NCI-H2081 (cell line): ENCODE data around the gene GBE1.

Experiments
- DNase-seq, 2 experiments: peaks; one replicate each; lab custom pipeline; 2025; lab: John Stamatoyannopoulos, UW

Gene GBE1

DNA sequence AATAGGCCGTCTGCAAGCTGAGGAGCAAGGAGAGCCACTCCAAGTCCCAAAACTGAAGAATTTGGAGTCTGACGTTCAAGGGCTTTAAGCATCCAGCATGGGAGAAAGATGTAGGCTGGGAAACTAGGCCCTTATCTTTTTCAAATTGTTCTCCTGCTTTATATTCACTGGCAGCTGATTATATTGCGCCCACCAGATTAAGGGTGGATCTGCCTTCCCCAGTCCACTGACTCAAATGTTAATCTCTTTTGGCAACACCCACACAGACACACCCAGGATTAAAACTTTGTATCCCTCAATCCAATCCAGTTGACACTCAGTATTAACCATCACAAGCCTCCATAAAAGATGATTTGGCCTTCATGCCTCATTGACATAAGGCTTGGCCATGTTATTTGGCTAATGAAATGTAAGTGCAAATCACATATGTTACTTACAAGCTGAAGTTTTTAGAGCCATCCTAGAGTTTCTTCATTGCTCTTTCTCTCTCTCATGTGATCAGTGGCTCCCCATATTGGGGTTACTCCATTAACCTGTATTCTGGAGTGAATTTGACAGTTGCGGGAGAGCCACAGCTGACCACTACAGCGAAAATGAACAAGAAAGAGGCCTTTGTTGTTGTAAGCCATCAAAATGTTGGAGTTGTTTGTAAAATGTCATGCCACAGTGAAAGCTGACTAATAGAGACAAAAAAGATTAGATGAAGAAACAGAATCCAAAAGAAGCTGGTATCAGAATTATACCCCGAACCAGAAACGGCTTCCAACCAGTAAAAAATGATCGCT lies 61.7 kb downstream of the GBE1 start:
- no peak for DNase-seq

DNA sequence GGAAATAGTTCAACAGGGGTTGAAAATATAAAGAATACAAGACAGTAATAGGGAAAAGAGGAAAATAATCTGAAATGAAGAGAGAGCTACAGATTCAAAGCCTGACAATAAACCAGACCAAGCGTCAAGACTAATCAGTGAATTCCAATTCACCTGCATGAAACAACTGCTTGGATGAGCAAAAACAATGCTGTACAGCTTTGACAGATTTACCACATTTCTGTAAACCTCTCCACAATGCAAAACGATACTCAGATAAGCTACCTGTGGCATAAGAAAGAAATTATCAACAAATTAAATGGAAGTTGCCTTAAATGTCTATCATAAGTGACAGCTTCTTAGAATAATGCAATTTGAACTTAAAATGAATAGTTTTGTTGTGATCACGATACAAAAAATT lies 65.4 kb downstream of the GBE1 start:
- DNase-seq, result no peak

DNA sequence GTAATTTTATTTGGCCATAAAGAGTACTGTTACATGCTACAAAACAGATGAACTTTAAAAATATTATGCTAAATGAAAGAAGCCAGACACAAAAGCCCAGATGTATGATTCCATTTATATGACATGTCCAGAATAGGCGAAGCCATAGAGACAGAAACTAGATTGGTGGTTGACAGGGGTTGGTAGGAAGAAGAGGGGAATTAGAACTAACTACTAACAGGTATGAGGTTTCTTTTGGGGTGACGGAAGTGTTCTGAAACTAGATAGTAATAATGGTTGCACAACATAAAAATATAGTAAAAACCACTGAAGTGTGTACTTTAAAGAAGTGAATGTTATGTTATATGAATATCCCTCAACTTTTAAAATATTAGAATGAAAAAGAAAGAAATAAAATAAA lies 66.1 kb downstream of the GBE1 start:
- no peak for DNase-seq

- DNase-seq, result no peak
Measured at GRCh38 chr3:81694662-81695061, 66.8 kb downstream of the GBE1 start.

DNA sequence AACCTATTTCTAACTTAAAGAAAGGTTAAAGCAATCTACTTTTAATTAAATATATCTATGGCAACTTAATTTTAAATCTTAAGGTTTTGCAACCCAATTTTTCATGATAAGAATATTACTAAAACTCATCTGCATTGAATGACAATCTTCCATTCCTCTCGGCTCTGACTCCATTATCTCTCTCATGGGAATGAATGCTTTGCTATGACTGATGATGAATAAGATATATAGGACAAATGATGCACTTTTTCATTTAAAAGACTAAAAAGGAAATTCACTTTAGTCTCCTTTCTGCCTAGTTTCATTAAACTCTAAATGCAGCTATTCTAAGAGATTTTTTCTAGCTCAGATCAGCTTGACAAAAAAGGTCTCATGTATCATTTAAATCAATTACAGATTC lies 68.7 kb downstream of the GBE1 start:
- DNase-seq, result no peak

- DNase-seq, result no peak
Measured at GRCh38 chr3:81689617-81690016, 71.8 kb downstream of the GBE1 start.

- no peak for DNase-seq
Measured at GRCh38 chr3:81684751-81685395, 76.6 kb downstream of the GBE1 start.

GRCh38 chr3:81676706-81677456 lies 84.6 kb downstream of the GBE1 start:
- DNase-seq, result no peak

DNA sequence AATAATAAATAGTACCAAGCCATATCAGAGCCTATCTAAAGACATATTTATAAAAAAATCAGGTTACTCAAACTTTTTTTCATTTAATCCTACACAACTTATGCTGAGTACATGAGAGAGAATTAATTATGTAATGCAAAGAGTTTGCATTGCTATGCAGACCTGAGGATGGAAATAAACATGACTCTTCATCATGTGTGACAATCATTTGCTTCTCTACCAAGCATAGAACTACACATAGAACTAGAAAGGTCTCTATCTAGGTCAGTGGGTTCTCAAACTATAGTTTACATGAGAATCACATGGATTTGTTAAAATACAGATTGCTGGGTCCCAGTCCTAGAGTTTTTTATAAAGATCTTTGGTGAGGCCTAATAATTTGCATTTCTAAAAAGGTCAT lies 86.8 kb downstream of the GBE1 start:
- DNase-seq, result no peak

DNA sequence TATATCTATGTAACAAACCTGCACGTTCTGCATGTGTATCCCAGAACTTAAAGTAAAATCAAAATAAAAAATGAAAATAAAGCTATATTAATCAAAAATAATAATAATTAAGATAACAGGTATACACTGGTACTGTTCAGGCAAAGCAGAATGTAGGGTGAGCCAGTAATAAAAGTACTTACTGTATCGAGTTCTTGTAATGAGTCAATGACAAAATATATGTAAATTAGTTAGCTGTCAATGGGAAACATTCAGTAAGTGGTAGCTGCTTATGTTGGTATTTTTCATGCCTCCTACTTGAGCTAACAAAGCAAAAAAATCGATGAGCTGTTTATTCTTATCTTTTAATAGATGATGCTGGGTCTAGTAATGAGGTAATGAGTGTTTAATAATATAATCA lies 93.2 kb downstream of the GBE1 start:
- no peak for DNase-seq

GRCh38 chr3:81666502-81667121 lies 94.8 kb downstream of the GBE1 start:
- no peak for DNase-seq

GRCh38 chr3:81663114-81663513 lies 98.3 kb downstream of the GBE1 start:
- no peak for DNase-seq

DNA sequence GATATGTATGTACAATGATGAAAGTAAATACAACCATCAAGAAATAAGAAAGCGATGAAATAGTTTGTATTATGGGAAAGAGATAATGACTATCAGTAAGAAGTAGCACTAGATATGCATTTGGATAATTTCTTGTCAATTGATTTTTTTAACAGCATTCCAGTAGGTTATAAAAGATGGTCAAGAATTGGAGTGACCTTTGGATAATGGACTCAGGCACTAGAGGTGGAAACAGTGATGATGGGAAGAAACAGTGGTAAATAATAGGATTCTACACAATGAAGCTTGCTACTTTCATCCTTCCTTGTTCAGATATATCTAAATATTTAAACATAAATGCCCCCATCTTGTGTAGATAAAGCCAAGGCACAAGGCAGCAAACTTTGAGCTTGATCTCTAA lies 101.4 kb downstream of the GBE1 start:
- DNase-seq, result no peak

GRCh38 chr3:81658322-81658997 lies 103.0 kb downstream of the GBE1 start:
- DNase-seq, result no peak

GRCh38 chr3:81651139-81651538 lies 110.3 kb downstream of the GBE1 start:
- no peak for DNase-seq

GRCh38 chr3:81650187-81650586 lies 111.3 kb downstream of the GBE1 start:
- DNase-seq, result no peak

- DNase-seq, result no peak
Measured at GRCh38 chr3:81645248-81645647, 116.2 kb downstream of the GBE1 start.

- peak in 1 of 2 experiments; percentile 0 for DNase-seq
Measured at GRCh38 chr3:81643721-81644120, 117.7 kb downstream of the GBE1 start.

- no peak for DNase-seq
Measured at GRCh38 chr3:81638480-81638879, 123.0 kb downstream of the GBE1 start.

GRCh38 chr3:81632659-81633058 lies 128.8 kb downstream of the GBE1 start:
- no peak for DNase-seq

- no peak for DNase-seq
Measured at GRCh38 chr3:81624756-81625155, 136.7 kb downstream of the GBE1 start.

DNA sequence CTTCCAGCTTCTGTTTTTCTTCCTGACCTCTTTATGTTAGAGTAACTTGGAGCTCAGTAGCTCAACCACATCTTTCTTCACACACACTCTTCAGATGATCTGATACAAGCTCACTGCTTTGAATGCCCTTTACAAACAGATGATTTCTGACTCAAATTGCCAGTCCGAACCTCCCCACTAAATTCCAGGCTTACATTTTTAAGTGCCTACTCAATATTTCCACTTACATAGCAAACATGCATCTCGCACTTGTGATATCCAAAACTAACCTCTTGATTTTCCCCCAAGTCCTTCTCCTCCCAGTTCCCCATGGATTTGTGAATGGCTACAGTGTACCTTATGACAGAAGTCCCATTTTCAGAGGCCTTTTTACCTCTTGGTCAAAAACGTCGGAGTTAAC lies 139.1 kb downstream of the GBE1 start:
- no peak for DNase-seq
